GM18498 (cell line): ENCODE data around the gene ATG2A.
A peak's percentile ranks its signal among the peaks of the same experiment; 100 is the strongest.

Source experiments
- ATAC-seq: cut with Tn5 transposase; IDR thresholded peaks from one replicate; pipeline ENCODE4 v1.9.1; 2021; ENCODE audit warnings: mild to moderate bottlenecking, moderate library complexity; ENCODE audit not compliant: unreplicated experiment

ATG2A gene

GRCh38 chr11:64905516-64906313 lies 11.3 kb downstream of the ATG2A start:
- ATAC-seq = no peak

GRCh38 chr11:64903291-64903833 lies 13.6 kb downstream of the ATG2A start:
- ATAC-seq = no peak

GRCh38 chr11:64902102-64902900 lies 14.7 kb downstream of the ATG2A start:
- no peak for ATAC-seq

GRCh38 chr11:64900774-64901173 lies 16.2 kb downstream of the ATG2A start:
- ATAC-seq = no peak

GRCh38 chr11:64900263-64900678 lies 16.7 kb downstream of the ATG2A start:
- no peak for ATAC-seq

- ATAC-seq = no peak
Measured at GRCh38 chr11:64898541-64898940, 18.5 kb downstream of the ATG2A start.

GRCh38 chr11:64898076-64898445 lies 18.9 kb downstream of the ATG2A start:
- ATAC-seq = no peak

GRCh38 chr11:64897381-64898075 lies 19.5 kb downstream of the ATG2A start:
- ATAC-seq = no peak

- ATAC-seq = no peak
Measured at GRCh38 chr11:64896448-64897022, 20.5 kb downstream of the ATG2A start.

- no peak for ATAC-seq
Measured at GRCh38 chr11:64894812-64895452, 22.1 kb downstream of the ATG2A start.

- ATAC-seq = peak; percentile 66
Measured at GRCh38 chr11:64894070-64894811, 22.8 kb downstream of the ATG2A start.

- ATAC-seq = no peak
Measured at GRCh38 chr11:64893194-64894069, 23.6 kb downstream of the ATG2A start.

- ATAC-seq = no peak
Measured at GRCh38 chr11:64892838-64893193, 24.2 kb downstream of the ATG2A start.

- no peak for ATAC-seq
Measured at GRCh38 chr11:64892411-64892831, 24.6 kb downstream of the ATG2A start.

- ATAC-seq = no peak
Measured at GRCh38 chr11:64891880-64892279, 25.1 kb downstream of the ATG2A start.

- no peak for ATAC-seq
Measured at GRCh38 chr11:64891215-64891848, 25.7 kb downstream of the ATG2A start.

GRCh38 chr11:64890522-64890939 lies 26.5 kb downstream of the ATG2A start:
- no peak for ATAC-seq
